PFSK-1 (cell line): ENCODE measurements around the gene RUNX2.

Experiments
- FOXP2 ChIP-seq: optimal IDR thresholded peaks from 2 replicates; pipeline ENCODE3; 2011; ENCODE audit warnings: borderline replicate concordance, control low read depth, inconsistent platforms; ENCODE audit not compliant: insufficient read depth; ENCODE audit errors: extremely low read length, extremely low read depth
- POLR2AphosphoS5 ChIP-seq: IDR thresholded peaks from 2 replicates; pipeline ENCODE4 v1.6.1; 2012; ENCODE audit warnings: low read depth, mild to moderate bottlenecking, control low read depth, low read length, moderate library complexity
- REST ChIP-seq, 2 experiments: IDR thresholded peaks; 2 replicates each; pipeline versions ENCODE4 v1.6.1 to v1.8.0; 2011 to 2012; ENCODE audit warnings: low read depth in 2 of 2, low read length in 2 of 2, control low read depth in 1 of 2, inconsistent platforms in 1 of 2, mild to moderate bottlenecking in 1 of 2, moderate library complexity in 1 of 2; ENCODE audit not compliant: insufficient read depth in 1 of 2
- SIN3A ChIP-seq: IDR thresholded peaks from 2 replicates; pipeline ENCODE4 v1.6.1; 2012; ENCODE audit warnings: mild to moderate bottlenecking, low read length, moderate library complexity, borderline replicate concordance; ENCODE audit not compliant: insufficient read depth
- TAF1 ChIP-seq: IDR thresholded peaks from 2 replicates; pipeline ENCODE4 v1.6.1; 2012; ENCODE audit warnings: low read length, control low read depth, borderline replicate concordance; ENCODE audit not compliant: insufficient read depth

- TF ChIP-seq TAF1 (no peak), POLR2AphosphoS5 (no peak), REST (IDR thresholded peaks at IDR 0.05; ENCODE audit: insufficient read depth in 1 of 2, low read depth in 2 of 2, low read length in 2 of 2) (no peak), SIN3A (no peak), FOXP2 (no peak)
Measured at GRCh38 chr6:45462190-45463134, 134.3 kb downstream of the RUNX2 start.
